Activated T-cell treated with anti-CD3 and anti-CD28 coated beads for 4 hours (primary cell): Measurements from ENCODE around the gene UXS1.

Experiments
- DNase-seq: peaks from one replicate; pipeline ENCODE4 v3.0.0-alpha.2; 2020

The UXS1 gene

DNA sequence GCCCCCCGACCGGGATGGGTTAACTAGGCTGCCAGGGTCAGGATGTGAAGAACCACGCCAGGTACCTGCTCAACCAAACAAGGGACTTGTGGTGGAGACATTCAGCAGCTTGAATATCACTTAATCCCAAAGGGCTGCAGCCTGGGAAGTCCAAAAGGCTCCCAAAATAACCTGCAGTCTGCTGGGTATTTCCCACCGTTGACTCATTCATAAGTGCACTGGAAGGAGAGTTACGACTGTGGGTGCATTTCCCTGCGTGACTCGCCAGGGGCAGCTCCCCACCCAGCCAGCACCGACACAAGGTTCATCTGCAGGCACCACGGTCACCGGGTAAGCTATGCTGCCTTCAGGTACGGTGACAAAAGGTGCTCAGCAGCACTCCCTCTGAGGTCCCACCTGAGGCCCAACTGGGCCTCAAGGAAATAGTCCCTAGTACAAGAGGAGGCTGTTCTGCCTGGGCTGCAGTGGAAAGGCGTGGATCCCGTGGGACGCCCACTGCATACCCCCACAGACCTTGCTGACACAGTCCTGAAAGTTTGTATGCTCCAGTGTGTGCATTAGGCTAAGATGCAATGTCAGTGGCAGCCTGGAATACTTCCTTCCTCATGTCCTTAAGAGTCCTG is 86.5 kb downstream of the UXS1 start:
- no peak for DNase-seq

- DNase-seq, result no peak
These were observed 87.2 kb downstream of the UXS1 start for GRCh38 chr2:106106622-106107508.

DNA sequence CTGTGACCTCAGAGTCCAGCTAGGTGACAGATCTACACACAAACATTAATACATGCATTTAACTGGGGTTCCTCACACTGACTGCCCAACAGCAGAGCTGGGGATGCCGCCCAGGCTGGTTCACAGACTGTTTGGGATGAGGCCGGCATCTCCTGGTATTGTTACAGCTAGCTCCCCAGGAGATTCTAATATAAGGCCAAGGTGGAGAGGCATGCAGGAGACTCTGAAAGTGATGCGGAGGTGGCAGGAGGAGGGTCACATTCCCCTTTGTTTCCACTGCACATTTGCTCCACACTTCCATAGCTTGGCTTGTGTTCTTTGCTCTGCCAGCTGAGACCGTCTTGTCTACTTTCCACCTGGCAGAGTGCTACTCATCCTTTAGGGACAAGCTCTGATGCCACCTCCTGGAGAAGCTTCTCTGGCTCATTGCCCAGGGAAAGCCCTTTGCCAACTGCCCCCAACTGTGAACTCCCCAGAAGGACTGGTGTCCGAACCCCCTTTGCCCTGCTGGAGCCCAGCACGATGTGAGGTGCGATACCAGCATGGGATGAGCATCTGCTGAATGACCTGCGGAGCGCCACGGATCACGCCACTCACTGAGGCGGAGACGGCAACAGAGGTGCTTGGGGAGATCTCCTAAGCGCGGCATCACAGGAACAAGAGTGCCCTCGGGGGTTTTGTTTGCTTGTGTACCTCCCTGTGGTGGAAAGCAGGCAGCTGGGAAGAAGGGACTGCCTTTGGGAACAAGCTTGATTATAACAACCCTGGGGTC is 88.8 kb downstream of the UXS1 start:
- no peak for DNase-seq

- DNase-seq, result peak; percentile 57
These were observed 89.6 kb downstream of the UXS1 start for GRCh38 chr2:106104332-106105062.

- no peak for DNase-seq
These were observed 94.4 kb downstream of the UXS1 start for GRCh38 chr2:106099691-106100090.

GRCh38 chr2:106098664-106099063 is 95.4 kb downstream of the UXS1 start:
- DNase-seq, result no peak

DNA sequence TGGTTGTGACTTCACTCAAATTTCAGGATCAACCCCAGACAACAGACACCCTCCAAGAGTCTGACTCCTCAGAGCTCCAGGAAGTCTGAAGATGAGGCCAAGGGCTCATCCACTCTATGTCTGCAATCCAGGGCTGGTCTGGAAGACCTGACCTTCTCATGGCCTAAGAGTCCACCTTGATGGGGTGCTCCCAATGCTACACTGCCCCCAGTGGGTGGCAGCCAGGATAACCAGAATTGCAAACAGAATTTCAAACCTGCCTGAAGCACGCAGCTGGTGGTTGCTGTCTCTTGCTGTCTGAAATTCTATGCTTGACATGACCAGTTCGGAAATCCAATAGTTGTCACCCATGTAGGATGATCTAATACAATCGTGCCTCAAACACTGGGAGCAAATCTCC is 96.0 kb downstream of the UXS1 start:
- no peak for DNase-seq

DNA sequence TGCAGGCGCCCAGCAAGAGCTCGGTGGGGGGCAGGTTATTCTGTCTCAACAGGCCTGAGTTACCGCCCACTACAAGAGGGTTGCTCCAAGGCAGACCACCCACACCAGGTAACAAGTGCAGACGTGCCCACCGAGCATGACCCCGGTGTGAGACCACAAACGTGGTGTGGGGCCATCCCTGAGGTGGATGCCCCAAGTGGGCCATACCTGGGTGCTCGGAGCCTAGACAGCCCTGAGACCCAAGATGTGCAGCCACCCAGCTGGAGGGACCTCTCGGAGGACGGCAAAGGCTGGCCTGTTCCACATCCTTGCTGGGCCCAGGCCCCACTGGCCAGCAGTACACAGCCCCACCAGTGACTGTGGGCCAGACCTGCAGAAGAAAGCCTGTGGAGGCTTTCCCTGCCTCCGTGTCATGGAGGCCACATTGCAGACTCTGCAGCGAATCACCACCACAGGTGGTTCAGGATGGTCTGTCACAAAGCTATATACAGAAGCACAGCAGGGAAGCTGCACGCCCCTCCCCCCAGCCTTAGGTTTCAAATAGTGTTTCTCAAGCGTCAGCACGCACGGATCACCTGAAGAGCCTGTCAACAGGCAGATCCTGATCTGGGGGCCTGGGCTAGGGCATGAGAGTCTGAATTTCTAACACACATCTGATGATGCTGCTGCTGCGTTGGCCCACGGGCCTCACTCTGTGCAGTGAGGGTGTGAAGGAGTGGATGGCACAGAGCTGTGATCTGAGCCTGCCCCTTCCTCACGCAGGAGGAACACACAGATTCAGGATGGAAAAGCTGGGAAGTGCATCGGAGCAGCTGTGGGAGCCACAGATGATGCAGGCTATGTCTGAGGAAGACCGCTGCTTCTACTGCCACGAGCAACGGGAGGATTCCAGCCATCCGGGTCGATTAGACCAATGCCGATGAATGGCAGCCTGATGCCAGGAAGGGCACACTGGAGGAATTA is 96.8 kb downstream of the UXS1 start:
- DNase-seq, result no peak

DNA sequence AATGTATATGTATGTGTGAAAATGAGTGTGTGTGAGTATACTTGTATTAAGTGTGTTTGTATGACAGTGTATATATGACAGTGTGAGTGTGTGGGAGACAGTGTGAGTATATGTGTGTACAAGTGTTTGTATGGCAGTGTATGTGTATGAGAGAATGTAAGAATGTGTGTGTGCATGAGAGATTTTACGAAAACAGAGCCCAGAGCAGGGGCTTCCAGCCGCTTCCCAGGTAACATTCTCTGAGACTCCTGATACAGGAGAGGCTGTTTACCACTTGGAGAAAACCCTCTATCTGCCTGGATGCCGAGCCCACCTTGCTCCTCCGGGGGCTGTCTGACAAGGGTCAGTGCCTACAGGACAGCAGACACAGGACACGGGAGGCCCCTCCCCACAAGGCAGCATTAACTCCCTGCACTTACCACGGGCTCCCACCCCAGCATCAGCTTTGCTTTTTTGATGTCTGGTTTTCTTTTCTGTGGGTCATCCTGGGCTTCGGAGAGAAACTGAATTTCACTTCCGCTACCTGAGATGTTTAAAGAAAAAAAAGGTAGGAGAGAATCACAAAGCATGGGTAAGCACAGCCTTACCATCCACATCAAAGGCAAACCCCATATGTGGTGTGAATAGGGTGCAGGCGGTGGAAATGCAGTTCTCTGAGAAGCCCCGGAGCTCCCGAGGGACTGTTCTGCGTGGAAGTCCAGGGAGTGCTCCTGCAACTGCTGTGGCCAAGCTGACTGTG is 97.6 kb downstream of the UXS1 start:
- DNase-seq, result no peak

- peak; percentile 57 for DNase-seq
These were observed 98.4 kb downstream of the UXS1 start for GRCh38 chr2:106095478-106096298.

- DNase-seq, result peak; percentile 35
These were observed 99.8 kb downstream of the UXS1 start for GRCh38 chr2:106094131-106094841.

DNA sequence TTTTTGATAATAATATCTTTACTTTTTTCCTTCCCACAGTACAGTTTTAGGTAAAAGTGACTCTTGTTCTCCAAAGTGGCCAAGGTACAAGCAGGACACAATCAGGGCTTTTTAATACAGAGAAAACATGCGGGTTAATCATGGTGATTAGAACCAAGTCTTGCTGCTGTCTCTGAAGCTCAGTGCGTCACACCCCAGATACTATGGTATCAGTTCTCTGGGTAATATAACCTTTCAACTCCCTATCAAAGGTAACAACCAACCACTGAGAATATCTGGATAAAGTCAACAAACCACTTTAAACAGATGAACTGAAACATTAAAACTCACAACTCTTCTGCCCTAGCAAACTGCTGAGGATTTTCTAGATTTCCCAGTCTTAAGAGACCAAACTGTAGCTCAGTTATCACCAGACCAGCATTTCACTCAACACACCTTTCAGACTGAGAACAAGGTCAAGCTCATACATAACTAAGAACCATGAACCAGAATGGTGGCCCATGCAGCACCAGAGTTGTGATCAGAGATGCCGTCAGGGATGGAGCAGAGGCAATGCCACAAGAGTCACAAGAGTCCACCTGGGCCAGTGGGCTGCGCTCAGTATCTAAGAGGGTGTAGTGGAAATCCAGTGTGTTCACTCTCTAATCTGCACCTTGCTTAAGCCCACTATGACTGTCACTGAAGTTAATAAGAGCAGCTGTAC is 103.0 kb downstream of the UXS1 start:
- no peak for DNase-seq

GRCh38 chr2:106089611-106090010 is 104.5 kb downstream of the UXS1 start:
- no peak for DNase-seq

DNA sequence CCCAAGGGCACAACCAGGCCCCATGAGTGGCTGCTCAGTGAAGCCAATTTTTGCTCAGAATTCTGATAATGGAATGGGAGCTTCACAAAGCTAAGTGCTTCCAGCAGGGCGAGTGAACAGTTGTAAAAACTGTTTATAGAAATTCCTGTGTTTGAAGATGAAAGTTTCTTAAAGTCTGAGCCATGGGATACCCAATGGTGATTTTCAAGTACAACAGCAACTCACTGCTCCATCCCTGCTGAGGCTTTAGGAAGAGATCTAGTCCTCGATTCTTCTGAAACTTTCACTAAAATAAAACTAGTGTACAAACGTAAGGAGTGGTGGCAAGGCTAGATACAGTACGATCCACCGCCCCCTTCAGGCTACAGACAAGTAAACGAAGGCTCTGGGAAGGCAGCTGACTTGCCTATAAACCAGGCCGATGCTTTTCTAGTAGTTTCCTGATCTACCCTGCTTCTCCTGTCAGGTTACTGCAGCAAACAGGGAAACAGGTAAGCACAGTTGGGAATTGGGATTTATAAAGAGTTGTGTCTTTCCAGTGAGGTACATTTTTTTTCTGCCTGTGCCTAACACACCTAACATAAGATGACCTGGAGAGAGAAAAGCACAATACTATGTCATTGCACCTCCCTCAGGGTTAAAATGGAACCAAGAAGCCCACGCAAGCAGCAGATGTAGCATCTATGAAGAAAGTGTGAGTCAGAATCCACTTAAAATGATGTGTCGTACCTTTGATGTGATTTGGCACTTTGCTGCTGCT is 108.7 kb downstream of the UXS1 start:
- peak; percentile 42 for DNase-seq

- no peak for DNase-seq
These were observed 113.1 kb downstream of the UXS1 start for GRCh38 chr2:106080959-106081358.

DNA sequence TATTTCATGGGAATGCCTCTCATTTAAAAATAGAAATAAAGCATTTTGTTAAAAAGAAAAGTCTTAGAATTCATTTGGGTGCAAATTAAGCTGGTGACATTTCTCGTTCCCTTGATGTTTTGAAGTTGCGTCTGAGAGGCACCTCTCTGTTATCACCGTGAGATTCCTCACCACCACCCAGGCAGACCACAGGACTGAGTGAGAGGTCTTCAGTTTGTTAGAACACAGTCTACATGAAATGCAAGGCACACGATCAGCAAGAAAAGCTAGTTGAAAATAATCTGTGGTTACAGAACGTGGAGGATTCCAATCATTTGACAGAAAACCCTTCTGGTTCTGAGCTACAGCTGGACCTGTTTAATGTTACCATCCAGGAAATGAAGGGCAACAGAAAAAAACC is 116.0 kb downstream of the UXS1 start:
- no peak for DNase-seq

DNA sequence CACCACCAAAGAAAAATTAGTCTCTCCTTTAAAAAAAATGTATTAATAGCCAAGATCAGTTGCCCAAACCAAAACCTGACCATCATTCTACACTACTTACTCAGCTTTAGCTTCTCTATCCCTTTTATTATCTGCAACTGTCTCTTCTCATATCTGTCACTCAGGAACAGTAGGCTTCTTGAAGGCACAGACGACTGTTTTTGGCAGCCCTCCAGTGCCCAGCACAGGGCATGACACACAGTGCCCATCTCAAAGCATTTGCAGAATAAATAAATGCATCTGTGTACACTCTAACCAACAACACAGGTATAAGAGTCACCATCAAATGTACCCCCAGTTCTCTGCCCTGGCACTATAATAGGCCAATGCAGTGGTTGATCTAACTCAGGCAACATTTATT is 117.2 kb downstream of the UXS1 start:
- DNase-seq, result no peak

GRCh38 chr2:106075048-106075447 is 119.1 kb downstream of the UXS1 start:
- DNase-seq, result no peak
